Loucy (cell line): Measurements from ENCODE around the gene RAPGEF5.

Experiments used
- H2AFZ ChIP-seq: fragments of 200-600 bp; sonication (generic); 2 replicates; pipeline ENCODE4 v1.6.0; 2016; ENCODE audit warnings: antibody characterized with exemption, mild to moderate bottlenecking, low read length, moderate library complexity
- H3F3A ChIP-seq: fragments of 200-600 bp; 2 replicates; pipeline ENCODE4 v1.6.0; 2016; ENCODE audit warnings: antibody characterized with exemption, low read depth, mild to moderate bottlenecking
- H3K27me3 ChIP-seq: fragments of 200-600 bp; sonication (generic); 2 replicates; pipeline ENCODE4 v1.6.1; 2014; ENCODE audit warnings: low read length, mild to moderate bottlenecking; ENCODE audit not compliant: insufficient read depth, poor library complexity, severe bottlenecking
- H3K36me3 ChIP-seq: fragments of 200-600 bp; sonication (generic); 2 replicates; pipeline ENCODE4 v1.6.1; 2016; ENCODE audit warnings: low read length; ENCODE audit not compliant: insufficient read depth
- H3K4me1 ChIP-seq: fragments of 200-600 bp; sonication (generic); 2 replicates; pipeline ENCODE4 v1.5.1; 2014; ENCODE audit warnings: low read length, mild to moderate bottlenecking; ENCODE audit not compliant: insufficient read depth, poor library complexity, severe bottlenecking
- H3K4me2 ChIP-seq: fragments of 200-600 bp; sonication (generic); 2 replicates; pipeline ENCODE4 v1.6.0; 2014; ENCODE audit warnings: antibody characterized with exemption, low read length, low read depth, mild to moderate bottlenecking; ENCODE audit not compliant: poor library complexity, severe bottlenecking
- H3K4me3 ChIP-seq: fragments of 200-600 bp; sonication (generic); 2 replicates; pipeline ENCODE4 v1.5.1; 2014; ENCODE audit warnings: low read length, mild to moderate bottlenecking, mixed read lengths; ENCODE audit not compliant: poor library complexity, severe bottlenecking
- H3K79me2 ChIP-seq: fragments of 200-600 bp; sonication (generic); 2 replicates; pipeline ENCODE4 v1.6.1; 2014; ENCODE audit warnings: low read length; ENCODE audit not compliant: insufficient read depth
- H3K9ac ChIP-seq: fragments of 200-600 bp; sonication (generic); 2 replicates; pipeline ENCODE4 v1.6.0; 2014; ENCODE audit warnings: mild to moderate bottlenecking, low read depth, low read length, moderate library complexity; ENCODE audit not compliant: poor library complexity, severe bottlenecking
- H3K9me2 ChIP-seq: fragments of 200-600 bp; sonication (generic); replicated peaks from 2 replicates; pipeline ENCODE4 v1.6.1; 2016; ENCODE audit warnings: low read depth, low read length, mixed read lengths
- H3K9me3 ChIP-seq: fragments of 200-600 bp; sonication (generic); 2 replicates; pipeline ENCODE4 v1.6.1; 2014; ENCODE audit warnings: mild to moderate bottlenecking, antibody characterized with exemption, low read length, low read depth; ENCODE audit not compliant: insufficient read depth
- H4K20me1 ChIP-seq: fragments of 200-600 bp; sonication (generic); 2 replicates; pipeline ENCODE4 v1.6.0; 2014; ENCODE audit warnings: antibody characterized with exemption, low read length, mild to moderate bottlenecking; ENCODE audit not compliant: insufficient read depth, poor library complexity, severe bottlenecking
- CTCF ChIP-seq: fragments of 200-600 bp; sonication (generic); conservative IDR thresholded peaks from 2 replicates; pipeline ENCODE4 v1.5.1; 2014; ENCODE audit warnings: mild to moderate bottlenecking, antibody characterized with exemption, low read length
- EZH2phosphoT487 ChIP-seq: fragments of 200-600 bp; IDR thresholded peaks from 2 replicates; pipeline ENCODE4 v1.6.1; 2018; ENCODE audit warnings: antibody characterized with exemption, mild to moderate bottlenecking, moderate library complexity, borderline replicate concordance

The RAPGEF5 gene

GRCh38 chr7:22364900-22365299 lies 7.9 kb upstream of the RAPGEF5 start:
- Histone ChIP-seq H3K9ac (no peak overlapping the region), H3K4me1 (no peaks in the 10 kb centered on the region), H2AFZ (no peak overlapping the region), H3K27me3 (no peaks in the 10 kb centered on the region), H3K9me2 (no peaks in the 10 kb centered on the region), H4K20me1 (no peaks in the 10 kb centered on the region), H3K79me2 (no peaks in the 10 kb centered on the region), H3K4me3 (no peak overlapping the region), H3K36me3 (no peaks in the 10 kb centered on the region), H3K9me3 (no peaks in the 10 kb centered on the region), H3F3A (no peaks in the 10 kb centered on the region), H3K4me2 (no peak overlapping the region)
- no peak for TF ChIP-seq CTCF
- no peak for TF ChIP-seq EZH2phosphoT487

- H3K4me1 ChIP-seq, result no peaks in the 10 kb centered on the region
- no peaks in the 10 kb centered on the region for H3K79me2 ChIP-seq
- no peak overlapping the region for H3K4me2 ChIP-seq
- TF ChIP-seq EZH2phosphoT487, result no peak
- TF ChIP-seq CTCF, result no peak
- no peak overlapping the region for H3K4me3 ChIP-seq
- no peaks in the 10 kb centered on the region for H3F3A ChIP-seq
- H4K20me1 ChIP-seq, result no peaks in the 10 kb centered on the region
- no peaks in the 10 kb centered on the region for H3K9me3 ChIP-seq
- H3K36me3 ChIP-seq, result no peaks in the 10 kb centered on the region
- no peaks in the 10 kb centered on the region for H3K27me3 ChIP-seq
- no peak overlapping the region for H3K9ac ChIP-seq
- no peak overlapping the region for H2AFZ ChIP-seq
- H3K9me2 ChIP-seq, result no peaks in the 10 kb centered on the region
These were observed 6.9 kb upstream of the RAPGEF5 start for GRCh38 chr7:22363756-22364422.

GRCh38 chr7:22361795-22362194 lies 4.8 kb upstream of the RAPGEF5 start:
- Histone ChIP-seq H3K36me3 (no peaks in the 10 kb centered on the region), H3K79me2 (no peaks in the 10 kb centered on the region), H3K9me3 (no peaks in the 10 kb centered on the region), H2AFZ (no peak overlapping the region), H3F3A (no peaks in the 10 kb centered on the region), H4K20me1 (no peaks in the 10 kb centered on the region), H3K27me3 (no peaks in the 10 kb centered on the region), H3K4me3 (no peak overlapping the region), H3K9me2 (no peaks in the 10 kb centered on the region), H3K4me1 (no peaks in the 10 kb centered on the region), H3K9ac (no peak overlapping the region), H3K4me2 (no peak overlapping the region)
- TF ChIP-seq CTCF, result no peak
- TF ChIP-seq EZH2phosphoT487, result no peak
